K562 (cell line): ENCODE results near the gene RSPH6A. TPM values are rescaled to one million over a fixed set of nuclear protein-coding genes. Genes with fewer than 3 reads are reported as not detected.

Experiments
- EZH2 ChIP-seq: IDR thresholded peaks from 2 replicates; pipeline ENCODE4 v1.6.1; 2012; ENCODE audit warnings: low read depth, mild to moderate bottlenecking, inconsistent platforms, low read length, borderline replicate concordance
- IRF9 ChIP-seq: fragments of 450-650 bp; IDR thresholded peaks from 2 replicates; pipeline ENCODE4 v1.6.1; 2016; ENCODE audit warnings: missing biosample characterization, missing genetic modification characterization
- NBN ChIP-seq: fragments of 450-650 bp; IDR thresholded peaks from 2 replicates; pipeline ENCODE4 v1.6.1; 2016; ENCODE audit warnings: low read depth, mild to moderate bottlenecking
- PHB2 ChIP-seq: fragments of 450-650 bp; IDR thresholded peaks from 2 replicates; pipeline ENCODE4 v1.6.1; 2017; ENCODE audit warnings: low read depth
- POLR2G ChIP-seq: fragments of 200-400 bp; formaldehyde crosslinking; IDR thresholded peaks from 2 replicates; pipeline ENCODE4 v1.6.1; 2017; ENCODE audit warnings: low read depth, mild to moderate bottlenecking, antibody characterized with exemption, low read length, moderate library complexity
- PURB ChIP-seq: sonication (generic); formaldehyde crosslinking; IDR thresholded peaks from 2 replicates; pipeline ENCODE4 v1.9.0; 2021; ENCODE audit warnings: low read depth, mild to moderate bottlenecking, missing genetic modification reagents
- SRF ChIP-seq, 2 experiments: fragments of 250-450, 450-650 bp in 1 of 2; sonication (Bioruptor Pico) in 1 of 2; sonication (generic) in 1 of 2; formaldehyde crosslinking; IDR thresholded peaks; 2 replicates each; pipeline versions ENCODE4 v1.5.0 to v1.5.1; 2020 to 2022; ENCODE audit warnings: mild to moderate bottlenecking in 1 of 2, missing genetic modification reagents in 1 of 2
- SUPT5H ChIP-seq: fragments of 450-650 bp; IDR thresholded peaks from 2 replicates; pipeline ENCODE4 v1.6.1; 2016
- TRIM25 ChIP-seq: fragments of 450-650 bp; IDR thresholded peaks from 2 replicates; pipeline ENCODE4 v1.7.0; 2016; ENCODE audit warnings: borderline replicate concordance
- ZBTB26 ChIP-seq: fragments of 450-650 bp; formaldehyde crosslinking; IDR thresholded peaks from 2 replicates; pipeline ENCODE4 v1.4.0; 2022; ENCODE audit warnings: missing genetic modification characterization
- ZC3H4 ChIP-seq: sonication (generic); formaldehyde crosslinking; IDR thresholded peaks from 2 replicates; pipeline ENCODE4 v1.9.0; 2021; ENCODE audit warnings: missing genetic modification reagents, borderline replicate concordance
- ZFP1 ChIP-seq: fragments of 450-650 bp; formaldehyde crosslinking; IDR thresholded peaks from 2 replicates; pipeline ENCODE4 v1.4.0; 2020; ENCODE audit warnings: mild to moderate bottlenecking, mixed read lengths
- ZNF217 ChIP-seq: sonication (generic); formaldehyde crosslinking; IDR thresholded peaks from 2 replicates; pipeline ENCODE4 v1.8.0; 2022; ENCODE audit warnings: mild to moderate bottlenecking, missing genetic modification reagents
- ZNF75A ChIP-seq: fragments of 450-650 bp; formaldehyde crosslinking; IDR thresholded peaks from 2 replicates; pipeline ENCODE4 v1.4.0; 2020; ENCODE audit warnings: mild to moderate bottlenecking
- polyA plus RNA-seq, 8 experiments: library from polyadenylated mRNA; depleted of rRNA in 4 of 8; stranded (reverse) in 5 of 8; unstranded in 3 of 8; fragments of >200 nt; fragmentation: Nextera tagmentation in 2 of 8; fragmentation: Illumina TruSeq in 1 of 8; extraction: Ambion mirVana in 2 of 8; extraction: Trizol in 1 of 8; gene quantifications; 2 replicates each; pipeline versions ENCODE4 v1.2.1 to v1.2.3, GENCODE V29; 2011 to 2014; ENCODE audit warnings: inconsistent platforms in 1 of 8, missing spikeins in 1 of 8
- total RNA-seq, 7 experiments: library from RNA; depleted of rRNA in 6 of 7; stranded (reverse); fragments of >200 nt in 6 of 7; fragmentation: Illumina TruSeq in 2 of 7; extraction: Trizol in 2 of 7; gene quantifications; 2 replicates each; pipeline versions ENCODE4 v1.2.1 to v1.2.3, GENCODE V29; 2011 to 2021; ENCODE audit warnings: low replicate concordance in 1 of 7
- TF ChIP-seq, protein P1 (sequence below): IDR thresholded peaks from 2 replicates; pipeline ENCODE4 v1.6.1; 2012; ENCODE audit warnings: low read depth, low read length, improper control_type of control experiment, borderline replicate concordance
- TF ChIP-seq, protein P2 (sequence below): fragments of 450-650 bp; IDR thresholded peaks from 2 replicates; pipeline ENCODE4 v1.6.1; 2017; ENCODE audit warnings: mild to moderate bottlenecking, moderate library complexity
- TF ChIP-seq, protein P3 (sequence below), 2 experiments: fragments of 450-650 bp in 1 of 2; sonication (generic) in 1 of 2; formaldehyde crosslinking in 1 of 2; IDR thresholded peaks in 1 of 2; conservative IDR thresholded peaks in 1 of 2; 2 replicates each; pipeline versions ENCODE4 v1.6.1 to v1.8.1; 2016 to 2023; ENCODE audit warnings: mild to moderate bottlenecking in 2 of 2, moderate library complexity in 2 of 2, inconsistent platforms in 1 of 2, missing genetic modification reagents in 1 of 2

RSPH6A gene
- total and polyA plus RNA-seq, 9 of the 15 experiments (the other 6 are each of a cell fraction or from before 2014, with no cell fraction given) = 0.03 to 0.15 (median 0.07) TPM; not detected in 5

DNA sequence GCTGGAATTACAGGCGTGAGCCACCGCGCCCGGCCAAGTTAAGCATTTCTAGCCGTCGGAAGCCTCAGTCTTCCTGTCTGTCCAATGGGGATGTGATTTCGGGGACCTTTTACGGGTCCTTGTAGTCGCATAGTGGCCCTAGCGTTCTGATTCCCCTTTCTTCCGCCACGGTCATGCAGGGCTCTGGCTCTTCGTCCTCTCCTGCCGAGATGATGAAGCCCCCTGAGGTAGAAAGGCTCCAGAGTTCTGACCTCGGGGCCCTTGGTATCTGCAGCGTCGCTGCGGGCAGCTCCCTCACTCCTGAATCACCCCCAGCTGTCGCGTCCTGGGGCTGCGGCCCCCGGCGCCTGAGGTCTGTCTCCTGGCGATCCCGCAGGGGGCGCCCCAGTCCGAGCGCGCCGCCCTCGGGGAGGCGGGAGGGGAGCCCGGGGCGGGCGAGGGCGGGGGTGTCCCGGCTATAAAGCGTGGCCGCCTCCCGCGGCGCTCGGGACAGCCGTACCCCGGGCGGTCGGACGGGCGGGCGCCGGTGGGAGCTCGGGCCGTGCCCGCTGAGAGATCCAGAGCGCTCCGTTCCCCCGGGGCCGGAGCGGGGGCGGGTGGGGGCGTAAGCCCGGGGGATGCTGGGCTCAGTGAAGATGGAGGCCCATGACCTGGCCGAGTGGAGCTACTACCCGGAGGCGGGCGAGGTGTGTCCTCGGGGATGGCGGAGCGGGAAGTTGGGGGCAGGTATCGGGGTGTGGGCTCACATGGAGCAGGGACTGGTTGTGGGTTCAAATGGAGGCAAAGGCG, 48.9 kb upstream of the RSPH6A start, which contains the start of gene FOXA3 (continued):
- no peak for TF ChIP-seq TRIM25
- TF ChIP-seq, protein P1, sequence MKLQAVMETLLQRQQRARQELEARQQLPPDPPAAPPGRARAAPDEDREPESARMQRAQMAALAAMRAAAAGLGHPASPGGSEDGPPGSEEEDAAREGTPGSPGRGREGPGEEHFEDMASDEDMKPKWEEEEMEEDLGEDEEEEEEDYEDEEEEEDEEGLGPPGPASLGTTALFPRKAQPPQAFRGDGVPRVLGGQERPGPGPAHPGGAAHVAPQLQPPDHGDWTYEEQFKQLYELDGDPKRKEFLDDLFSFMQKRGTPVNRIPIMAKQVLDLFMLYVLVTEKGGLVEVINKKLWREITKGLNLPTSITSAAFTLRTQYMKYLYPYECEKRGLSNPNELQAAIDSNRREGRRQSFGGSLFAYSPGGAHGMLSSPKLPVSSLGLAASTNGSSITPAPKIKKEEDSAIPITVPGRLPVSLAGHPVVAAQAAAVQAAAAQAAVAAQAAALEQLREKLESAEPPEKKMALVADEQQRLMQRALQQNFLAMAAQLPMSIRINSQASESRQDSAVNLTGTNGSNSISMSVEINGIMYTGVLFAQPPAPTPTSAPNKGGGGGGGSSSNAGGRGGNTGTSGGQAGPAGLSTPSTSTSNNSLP = no peak
- no peak for TF ChIP-seq ZNF75A (CRISPR knock-in tag)
- TF ChIP-seq IRF9 (tag) = no peak
- TF ChIP-seq POLR2G = peak; percentile 89
- TF ChIP-seq SUPT5H = no peak
- no peak for TF ChIP-seq ZFP1 (CRISPR knock-in tag)
- TF ChIP-seq PURB (CRISPR knock-in tag) = no peak
- TF ChIP-seq SRF (CRISPR knock-in tag; IDR thresholded peaks at IDR 0.05) = 0 out of 4 replicates have a peak, but pooled peaks of 1 of the 2 experiments have one; percentile 15
- no peak for TF ChIP-seq ZNF217 (CRISPR knock-in tag)
- TF ChIP-seq EZH2 = no peak
- no peak for TF ChIP-seq ZBTB26 (CRISPR knock-in tag)
- no peak for TF ChIP-seq ZC3H4 (CRISPR knock-in tag)
- TF ChIP-seq, protein P2, sequence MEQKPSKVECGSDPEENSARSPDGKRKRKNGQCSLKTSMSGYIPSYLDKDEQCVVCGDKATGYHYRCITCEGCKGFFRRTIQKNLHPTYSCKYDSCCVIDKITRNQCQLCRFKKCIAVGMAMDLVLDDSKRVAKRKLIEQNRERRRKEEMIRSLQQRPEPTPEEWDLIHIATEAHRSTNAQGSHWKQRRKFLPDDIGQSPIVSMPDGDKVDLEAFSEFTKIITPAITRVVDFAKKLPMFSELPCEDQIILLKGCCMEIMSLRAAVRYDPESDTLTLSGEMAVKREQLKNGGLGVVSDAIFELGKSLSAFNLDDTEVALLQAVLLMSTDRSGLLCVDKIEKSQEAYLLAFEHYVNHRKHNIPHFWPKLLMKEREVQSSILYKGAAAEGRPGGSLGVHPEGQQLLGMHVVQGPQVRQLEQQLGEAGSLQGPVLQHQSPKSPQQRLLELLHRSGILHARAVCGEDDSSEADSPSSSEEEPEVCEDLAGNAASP = no peak
- no peak for TF ChIP-seq NBN
- TF ChIP-seq PHB2 = no peak
- TF ChIP-seq, protein P3, sequence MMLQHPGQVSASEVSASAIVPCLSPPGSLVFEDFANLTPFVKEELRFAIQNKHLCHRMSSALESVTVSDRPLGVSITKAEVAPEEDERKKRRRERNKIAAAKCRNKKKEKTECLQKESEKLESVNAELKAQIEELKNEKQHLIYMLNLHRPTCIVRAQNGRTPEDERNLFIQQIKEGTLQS (IDR thresholded peaks at IDR 0.05) = no peak
- TF ChIP-seq, protein P3 (CRISPR knock-in tag; conservative IDR thresholded peaks at IDR 0.05) = no peak
